HG03442 (cell line): Measurements from ENCODE around the gene PCCA.
"Not testable (repeated sequence)": the region's sequence is repeated elsewhere in the genome, so short reads cannot be mapped to it uniquely, and the experiment has no call there.

Source experiments
- ATAC-seq: cut with Tn5 transposase; IDR thresholded peaks from one replicate; pipeline ENCODE4 v1.9.1; 2021; ENCODE audit warnings: mild to moderate bottlenecking, moderate library complexity; ENCODE audit not compliant: unreplicated experiment

The PCCA gene

DNA sequence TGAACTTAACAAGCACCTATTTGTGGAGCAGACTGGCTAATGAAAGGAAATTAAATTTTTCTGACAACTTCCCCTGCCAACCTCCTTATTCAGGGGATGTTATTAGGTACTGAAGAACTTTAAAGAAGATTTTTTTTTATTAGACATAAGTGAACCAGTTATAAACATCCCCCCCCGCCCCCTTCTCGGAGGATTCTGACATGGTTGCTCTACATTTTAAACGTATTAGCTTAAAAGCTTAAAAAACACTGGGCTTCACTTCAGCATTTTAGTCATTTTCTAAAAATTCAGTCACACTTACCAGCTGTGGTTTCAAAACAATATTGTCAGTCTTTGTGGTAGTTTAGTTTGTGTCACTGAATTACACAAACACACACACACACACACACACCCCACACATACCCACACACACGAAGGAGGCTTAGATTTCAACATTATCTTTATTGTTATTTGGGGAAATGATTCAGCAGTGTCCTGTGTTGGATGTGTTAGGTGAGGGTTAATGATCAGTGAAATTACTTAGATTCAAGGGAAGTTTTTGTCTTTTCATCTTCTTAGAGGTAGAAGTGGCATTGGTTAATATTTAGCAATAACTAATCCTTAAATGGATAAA is 145.7 kb downstream of the PCCA start:
- no peak for ATAC-seq

DNA sequence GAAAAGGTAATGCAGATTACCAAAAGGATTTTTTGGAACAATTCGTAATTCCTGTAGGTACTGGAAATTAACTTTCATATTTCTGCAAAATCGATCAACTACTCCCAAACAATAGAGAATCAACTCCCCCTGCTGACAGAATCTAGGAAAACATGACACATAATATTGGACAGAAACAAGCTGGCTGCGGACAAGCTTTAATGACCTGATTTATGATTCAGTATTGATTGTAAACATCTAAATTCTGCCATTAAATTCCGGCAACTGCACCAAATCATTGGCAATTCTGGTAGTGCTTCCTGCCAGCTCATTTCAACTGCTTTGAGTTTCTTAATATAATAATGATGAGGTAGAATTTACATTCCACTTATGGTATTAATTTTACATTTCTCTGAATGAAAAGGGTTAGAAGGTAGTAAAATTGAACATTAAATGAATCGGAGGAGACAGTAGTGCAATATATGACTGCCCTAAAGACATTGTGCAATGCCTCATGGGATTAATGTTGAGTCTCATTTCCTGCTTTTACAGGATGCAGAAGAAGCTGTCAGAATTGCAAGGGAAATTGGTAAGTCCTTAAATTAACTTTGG is 146.5 kb downstream of the PCCA start:
- ATAC-seq = peak; percentile 52

DNA sequence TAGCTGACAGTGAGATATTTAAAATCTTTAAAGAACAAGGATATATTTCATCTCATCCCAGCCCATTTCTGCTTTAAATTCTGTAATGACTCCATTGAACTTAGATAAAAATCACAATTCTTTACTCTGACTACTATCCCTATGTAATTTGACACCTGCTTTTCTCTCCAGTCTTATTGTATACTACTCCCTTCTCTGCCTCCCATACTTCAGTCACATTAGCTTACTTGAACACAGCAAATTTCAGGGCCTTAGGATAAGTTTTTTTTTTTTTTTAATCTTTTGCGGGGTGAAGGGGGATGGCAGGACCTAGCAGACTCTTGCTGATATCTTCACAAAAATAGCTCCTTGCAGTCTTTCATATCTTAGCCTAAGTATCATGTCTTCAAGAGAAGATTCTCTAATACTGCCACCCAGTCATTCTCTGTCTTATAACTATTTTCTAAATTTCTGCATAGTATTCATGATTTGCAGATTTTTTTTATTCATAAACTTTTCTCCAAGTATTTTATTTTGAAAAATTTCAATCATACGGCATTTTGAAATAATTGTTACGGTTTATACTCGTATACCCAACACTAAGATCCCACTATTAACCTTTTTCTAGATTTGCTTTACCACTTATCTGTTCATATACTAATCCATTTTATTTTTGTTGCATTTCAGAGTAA is 151.4 kb downstream of the PCCA start:
- ATAC-seq = no peak

DNA sequence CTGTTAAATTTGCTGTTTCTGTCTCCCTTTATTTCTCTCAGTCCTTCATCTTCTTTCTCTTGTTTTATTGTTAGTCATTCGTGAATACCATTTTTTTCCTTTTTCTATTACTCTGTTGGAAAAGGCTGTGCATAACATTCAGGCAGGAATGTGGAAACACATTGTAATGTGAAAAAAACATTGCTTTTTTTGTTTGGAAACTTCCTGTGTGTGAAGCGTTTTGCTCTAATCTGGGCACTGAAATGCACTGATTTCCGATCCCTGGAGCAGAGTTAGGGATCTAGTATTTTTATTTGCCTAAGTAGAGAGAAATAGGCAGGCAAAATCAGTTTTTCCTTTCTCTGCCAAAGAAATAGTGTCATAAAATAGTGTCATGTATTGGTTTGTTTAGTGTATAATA is 155.5 kb downstream of the PCCA start:
- ATAC-seq = no peak

DNA sequence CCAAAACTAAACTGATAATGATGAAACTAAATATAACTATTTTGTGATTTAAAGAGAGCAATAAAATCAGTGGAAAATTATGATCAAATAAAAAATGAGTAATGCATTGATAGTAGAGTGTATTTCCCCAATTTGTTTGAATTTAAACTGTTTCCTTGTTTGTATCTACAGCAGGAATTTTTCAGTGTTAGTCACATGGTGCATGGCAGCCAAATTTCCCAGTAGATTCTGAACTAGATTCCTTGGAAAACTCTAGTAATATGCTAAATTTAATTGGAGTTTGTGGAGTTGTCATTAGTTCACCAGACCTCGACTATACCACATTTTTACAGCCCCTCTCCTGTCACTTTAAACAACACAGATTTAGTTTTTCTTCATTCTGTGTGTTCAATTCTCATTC is 156.2 kb downstream of the PCCA start:
- ATAC-seq = no peak

DNA sequence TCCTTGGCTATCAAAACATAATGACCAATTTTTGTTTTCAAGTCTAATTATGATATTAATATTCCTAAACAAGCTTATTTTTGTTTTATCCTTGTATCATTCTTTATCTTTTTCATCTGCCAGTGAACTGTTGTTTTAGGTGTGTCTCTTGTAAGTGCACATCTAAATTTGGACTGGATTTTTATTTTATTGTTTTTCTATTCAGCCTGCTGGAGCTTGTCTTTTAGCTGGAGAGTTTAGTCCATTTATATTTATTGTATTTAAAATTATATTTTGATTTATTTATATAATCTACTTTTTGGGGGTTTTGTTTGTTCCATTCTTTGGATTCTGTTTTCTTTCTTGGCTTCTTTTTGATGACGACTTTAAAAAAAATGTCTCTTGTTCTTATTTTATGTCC is 159.0 kb downstream of the PCCA start:
- ATAC-seq = no peak

DNA sequence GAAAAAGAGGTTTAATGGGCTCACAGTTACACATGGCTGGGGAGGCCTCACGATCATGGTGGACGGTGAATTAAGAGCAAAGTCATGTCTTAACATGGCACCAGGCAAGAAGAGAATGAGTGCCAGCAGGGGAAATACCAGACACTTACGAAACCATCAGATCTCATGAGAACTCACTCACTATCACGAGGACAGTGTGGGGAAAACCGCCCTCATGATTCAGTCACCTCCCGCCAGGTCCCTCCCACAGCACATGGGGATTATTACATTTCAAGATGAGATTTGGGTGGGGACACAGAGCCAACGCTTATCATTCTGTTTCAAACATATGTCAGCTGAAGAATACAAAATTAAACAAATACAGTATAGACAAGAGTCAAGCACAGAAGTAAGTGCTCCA is 165.1 kb downstream of the PCCA start:
- ATAC-seq = no peak

DNA sequence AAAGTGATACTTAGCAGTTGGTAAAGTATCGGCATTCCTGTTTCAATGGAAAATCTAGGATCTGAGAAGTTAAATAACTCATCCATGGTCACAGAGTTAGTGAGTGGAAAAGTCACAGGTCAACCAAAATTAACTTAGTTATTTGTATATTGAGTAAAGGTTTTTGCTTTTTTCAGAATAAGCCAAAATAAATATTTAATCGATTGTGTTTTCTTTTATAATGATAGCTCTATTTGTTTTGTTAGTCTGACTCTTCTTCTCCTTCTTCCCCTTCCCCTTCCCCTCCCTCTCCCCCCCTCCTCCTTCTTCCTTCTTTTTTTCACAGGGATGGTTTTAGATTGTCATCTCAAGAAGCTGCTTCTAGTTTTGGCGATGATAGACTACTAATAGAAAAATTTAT is 173.5 kb downstream of the PCCA start:
- ATAC-seq = no peak

DNA sequence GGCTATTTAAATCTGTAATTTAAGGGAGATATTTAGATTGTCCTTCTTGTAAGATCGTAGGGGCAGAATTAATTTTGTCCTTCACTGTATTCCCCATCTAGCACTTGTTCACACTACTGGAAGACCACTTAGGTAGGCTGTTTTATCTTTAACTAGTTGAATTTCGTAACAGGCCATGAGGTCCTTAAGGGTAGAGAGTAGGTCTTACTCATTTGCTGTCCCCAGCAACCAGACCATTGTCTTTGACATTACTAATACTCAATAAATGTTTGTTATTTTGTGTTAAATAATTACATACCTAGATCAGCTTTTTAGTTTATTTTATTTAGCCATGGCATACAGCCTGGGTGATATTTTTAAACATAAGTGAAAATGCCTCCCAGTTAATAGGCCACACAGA is 177.1 kb downstream of the PCCA start:
- ATAC-seq = no peak

DNA sequence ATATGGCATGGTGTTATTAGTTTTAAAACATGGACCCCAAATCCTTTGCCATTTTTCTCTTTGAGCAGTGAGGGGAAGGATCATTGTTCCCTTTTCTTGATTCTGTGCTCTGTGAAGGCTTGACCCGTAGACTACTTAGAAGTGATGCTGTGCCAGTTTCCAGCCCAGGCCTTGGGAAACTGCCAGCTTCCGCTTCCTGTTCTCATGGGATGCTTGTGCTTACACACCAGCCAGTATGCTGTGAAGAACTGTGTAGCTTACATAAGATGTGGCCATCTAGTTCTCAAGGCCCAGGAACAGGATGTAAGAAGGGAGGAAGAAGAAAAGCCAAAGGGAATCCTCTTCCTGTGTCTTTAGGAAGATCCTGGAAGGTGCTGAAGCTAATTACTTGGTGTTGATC is 180.9 kb downstream of the PCCA start:
- ATAC-seq = no peak

DNA sequence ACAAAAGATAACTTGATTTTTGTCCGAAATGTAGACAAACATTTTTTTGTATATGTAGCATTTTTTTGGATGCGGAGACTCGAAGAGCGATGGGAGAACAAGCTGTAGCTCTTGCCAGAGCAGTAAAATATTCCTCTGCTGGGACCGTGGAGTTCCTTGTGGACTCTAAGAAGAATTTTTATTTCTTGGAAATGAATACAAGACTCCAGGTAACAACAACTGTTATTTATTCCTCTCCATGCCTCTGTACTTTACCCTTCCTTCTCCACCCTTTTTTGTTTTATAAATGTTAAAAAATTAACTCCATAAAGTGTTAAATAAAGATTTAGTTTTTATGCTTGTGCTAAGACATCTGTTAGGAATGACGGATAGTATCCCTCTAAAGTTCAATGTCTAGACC is 184.2 kb downstream of the PCCA start:
- ATAC-seq = no peak

DNA sequence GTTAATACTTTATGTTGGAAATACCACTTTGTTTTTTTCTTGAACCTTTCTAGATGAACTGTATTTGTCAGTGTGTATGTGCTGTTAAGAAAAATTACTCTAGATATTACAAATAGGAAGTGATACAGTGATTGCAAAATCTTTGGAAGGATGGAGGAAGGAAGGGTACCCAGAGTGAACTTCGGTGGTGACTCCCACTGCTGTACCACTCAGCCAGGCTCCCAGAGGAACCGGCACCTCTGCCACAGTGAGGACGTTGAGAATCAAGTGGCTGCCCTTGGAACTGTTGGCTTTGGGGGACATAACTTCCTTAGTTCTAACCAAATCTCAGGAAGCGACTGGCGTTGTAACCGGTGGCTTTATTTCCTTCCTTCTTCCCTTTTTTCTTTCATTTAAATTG is 184.7 kb downstream of the PCCA start:
- ATAC-seq = no peak

DNA sequence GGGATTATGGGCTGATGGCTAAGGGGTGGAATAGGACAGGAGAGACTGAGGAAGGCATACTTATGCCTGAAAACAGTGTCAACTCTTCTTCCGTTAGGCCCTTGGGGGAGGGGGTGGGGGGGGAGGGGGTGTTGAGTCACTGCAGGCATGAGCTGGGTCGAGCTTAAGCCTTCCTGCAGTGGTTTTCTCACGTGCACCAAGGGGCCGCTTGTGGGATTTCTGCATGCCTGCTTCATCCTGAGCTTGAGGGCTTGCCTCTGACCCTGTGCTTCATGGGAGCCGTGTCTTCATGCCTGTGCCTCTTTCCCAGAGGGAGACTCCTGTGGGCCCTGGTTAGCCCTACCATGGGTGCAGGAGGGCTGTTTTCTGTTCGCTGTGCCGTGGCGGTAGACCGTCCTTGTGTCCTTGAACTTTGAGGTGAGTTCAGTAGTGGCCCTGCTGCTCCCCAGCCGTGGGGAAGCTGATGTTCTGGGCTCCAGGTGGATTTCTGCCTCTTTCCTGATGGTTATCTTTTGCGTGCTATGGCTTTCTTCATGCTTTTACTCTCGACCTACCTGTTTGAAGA is 186.1 kb downstream of the PCCA start:
- no peak for ATAC-seq

DNA sequence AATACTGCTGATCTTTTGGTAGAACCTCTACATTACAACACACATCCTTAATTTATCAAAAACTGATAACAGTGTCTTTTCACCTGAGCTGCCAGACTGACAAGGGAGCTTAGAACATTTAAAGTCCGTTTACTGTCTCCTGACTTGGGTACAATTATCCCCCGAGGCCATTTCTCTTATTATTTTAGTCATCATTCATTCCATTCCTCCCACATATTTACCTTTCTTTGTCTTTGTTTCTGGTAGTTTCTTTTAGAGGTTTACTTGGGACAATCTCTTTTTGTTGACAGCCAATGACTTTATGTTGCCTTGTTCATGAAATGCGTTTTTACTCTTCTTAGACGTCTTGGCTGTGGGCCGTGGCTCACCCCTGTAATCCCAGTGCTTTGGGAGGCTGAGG is 186.9 kb downstream of the PCCA start:
- ATAC-seq = no peak

DNA sequence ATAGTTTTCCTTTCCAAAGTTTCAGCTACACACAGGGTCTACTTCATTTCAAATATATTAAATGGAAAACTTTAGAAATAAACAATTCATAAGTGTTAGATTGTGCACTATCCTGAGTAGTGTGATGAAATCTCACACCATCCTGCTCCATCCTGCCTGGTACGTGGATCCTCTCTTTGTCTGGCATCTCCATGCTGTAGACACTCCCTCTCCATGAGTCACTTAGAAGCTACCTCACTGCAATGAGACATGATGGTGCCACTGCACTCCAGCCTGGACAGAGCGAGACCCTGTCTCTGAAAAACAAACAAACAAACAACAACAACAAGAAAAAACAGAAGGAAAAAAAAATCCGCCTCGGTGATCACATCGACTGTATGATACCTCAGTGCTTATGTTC is 191.8 kb downstream of the PCCA start:
- no peak for ATAC-seq

DNA sequence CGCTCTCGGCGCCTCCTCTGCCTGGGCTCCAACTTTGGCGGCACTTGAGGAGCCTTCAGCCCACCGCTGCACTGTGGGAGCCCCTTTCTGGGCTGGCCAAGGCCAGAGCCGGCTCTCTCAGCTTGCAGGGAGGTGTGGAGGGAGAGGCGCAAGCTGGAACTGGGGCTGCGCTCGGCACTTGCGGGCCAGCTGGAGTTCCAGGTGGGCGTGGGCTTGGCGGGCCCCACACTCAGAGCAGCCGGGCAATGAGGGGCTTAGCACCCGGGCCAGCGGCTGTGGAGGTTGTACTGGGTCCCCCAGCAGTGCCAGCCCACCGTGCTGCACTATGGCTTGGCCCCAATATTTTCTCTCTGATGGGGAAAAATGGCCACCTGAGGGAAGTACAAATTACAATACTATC is 193.4 kb downstream of the PCCA start:
- ATAC-seq = not testable (repeated sequence)

DNA sequence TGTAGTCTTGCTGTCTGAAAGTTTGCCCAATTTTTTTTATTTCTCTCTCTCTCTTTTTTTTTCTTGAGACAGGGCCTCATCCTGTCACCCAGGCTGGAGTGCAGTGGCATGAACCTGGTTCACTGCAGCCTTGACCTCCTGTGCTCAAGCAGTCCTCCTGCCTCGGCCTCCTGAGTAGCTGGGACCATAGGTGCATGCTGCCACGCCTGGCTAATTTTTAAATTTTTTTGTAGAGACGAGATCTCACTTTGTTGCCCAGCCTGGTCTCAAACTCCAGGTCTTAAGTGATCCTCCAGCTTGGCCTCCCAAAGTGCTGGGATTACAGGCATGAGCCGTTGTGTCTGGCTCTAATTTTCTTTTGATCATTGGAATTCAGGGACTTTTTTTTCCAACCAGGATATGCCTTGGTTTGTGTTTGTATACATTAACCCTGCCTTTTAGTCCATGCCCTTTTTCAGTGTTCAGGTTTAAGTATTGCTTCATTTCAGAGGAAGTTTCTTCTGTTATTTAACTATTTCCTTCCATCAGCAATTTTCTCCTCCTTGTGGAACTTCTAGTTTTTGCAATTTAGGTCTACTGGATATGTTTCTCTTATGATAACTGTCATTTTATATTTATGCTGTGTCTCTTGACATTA is 201.4 kb downstream of the PCCA start:
- no peak for ATAC-seq

DNA sequence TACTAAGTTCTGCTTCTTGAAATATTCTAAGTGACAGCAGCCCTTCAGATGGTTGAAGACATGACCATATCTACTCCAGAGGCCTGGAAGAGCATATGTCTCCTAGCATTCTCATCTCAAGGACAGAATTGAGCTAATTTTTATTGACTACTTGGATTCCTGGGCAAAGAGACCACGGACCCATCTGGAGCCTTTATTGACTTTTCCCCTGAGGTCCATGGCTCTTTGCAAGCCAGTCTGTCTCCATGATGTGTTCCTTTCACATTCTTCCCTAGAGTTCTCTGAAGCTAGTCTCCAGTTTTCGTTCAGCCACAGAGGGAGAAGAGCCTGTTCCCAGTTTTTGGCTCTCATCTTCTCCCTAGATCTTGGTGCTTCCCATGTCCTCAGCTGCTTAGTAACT is 202.7 kb downstream of the PCCA start:
- no peak for ATAC-seq

DNA sequence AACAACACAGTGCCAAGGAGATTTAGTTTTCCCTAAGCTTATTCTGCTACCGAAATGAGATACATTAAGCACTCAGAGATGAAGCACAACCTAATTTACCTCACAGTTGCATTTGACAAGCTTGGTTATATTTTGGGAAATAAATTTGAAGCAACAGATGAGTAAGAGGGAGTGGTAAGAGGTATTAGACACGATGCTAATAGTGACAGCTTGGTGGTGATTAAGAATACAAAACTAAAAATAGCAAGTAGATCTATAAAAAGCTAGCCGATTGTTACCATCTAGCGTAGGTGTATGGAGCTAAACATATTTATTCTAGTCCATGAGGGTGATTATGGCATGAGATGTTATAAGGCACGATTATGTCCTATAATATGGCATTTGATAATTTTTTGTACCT is 208.5 kb downstream of the PCCA start:
- no peak for ATAC-seq

DNA sequence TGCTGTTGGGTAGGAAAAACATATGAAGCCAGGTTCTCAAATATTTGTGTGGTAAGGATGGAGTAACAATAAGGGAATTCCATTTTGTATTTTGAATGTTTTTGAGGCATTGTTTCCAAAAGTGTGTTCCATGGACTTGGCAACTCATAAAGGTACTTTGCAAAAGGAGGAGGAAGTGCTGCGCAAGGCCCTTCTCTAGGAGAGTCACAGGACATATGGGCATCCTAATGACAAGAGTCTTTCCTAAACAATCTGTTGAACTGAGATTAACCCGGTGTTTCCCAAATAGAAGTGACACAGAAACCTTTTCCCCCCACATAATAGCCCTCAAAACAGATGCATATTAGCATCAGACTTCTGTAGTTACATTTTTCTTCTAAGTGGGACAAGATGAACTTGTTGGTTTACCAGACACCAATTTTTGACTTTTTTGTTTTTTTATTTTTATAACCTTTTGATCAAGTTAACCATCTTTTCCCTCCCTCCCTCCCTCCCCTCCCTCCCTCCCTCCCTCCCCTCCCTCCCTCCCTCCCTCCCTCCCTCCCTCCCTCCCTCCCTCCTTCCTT is 209.3 kb downstream of the PCCA start:
- ATAC-seq = no peak

DNA sequence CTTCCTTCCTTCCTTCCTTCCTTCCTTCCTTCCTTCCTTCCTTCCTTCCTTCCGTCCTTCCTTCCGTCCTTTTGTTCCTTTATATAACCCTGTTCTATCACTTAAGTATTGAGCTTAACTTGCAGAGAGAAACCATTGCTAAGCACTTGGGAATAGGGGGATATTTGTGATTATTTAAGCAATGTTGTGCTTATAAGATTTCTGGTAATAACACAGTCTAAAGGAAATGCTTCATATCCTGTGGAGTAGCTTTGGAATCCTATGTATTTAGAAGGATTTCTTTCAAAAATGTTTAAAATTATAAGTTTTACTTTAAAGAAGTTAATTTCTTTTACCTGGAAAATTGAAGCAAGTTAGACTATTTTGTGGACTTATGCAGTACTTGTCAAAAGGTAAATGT is 209.8 kb downstream of the PCCA start:
- no peak for ATAC-seq

DNA sequence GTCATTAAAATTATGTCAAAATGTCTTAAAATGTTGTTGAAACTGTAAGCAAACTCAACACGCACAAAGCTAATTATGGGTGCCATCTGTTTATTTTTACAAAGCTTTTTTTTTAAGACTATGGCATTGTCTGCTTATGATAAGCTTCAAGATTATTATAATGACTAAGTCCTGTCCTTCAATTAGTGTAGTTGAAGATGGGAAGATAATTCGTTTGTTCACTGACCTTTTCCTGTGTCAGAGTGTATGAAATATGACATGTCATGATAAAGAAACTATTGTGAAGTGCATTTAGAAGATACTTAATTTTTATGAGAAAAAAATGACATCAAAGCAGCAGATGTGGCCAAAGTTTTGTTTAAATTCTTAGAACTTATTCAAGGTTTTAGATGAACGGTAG is 211.3 kb downstream of the PCCA start:
- ATAC-seq = no peak
